ENCODE measurements around the gene TMCC1.

TMCC1 gene

DNA sequence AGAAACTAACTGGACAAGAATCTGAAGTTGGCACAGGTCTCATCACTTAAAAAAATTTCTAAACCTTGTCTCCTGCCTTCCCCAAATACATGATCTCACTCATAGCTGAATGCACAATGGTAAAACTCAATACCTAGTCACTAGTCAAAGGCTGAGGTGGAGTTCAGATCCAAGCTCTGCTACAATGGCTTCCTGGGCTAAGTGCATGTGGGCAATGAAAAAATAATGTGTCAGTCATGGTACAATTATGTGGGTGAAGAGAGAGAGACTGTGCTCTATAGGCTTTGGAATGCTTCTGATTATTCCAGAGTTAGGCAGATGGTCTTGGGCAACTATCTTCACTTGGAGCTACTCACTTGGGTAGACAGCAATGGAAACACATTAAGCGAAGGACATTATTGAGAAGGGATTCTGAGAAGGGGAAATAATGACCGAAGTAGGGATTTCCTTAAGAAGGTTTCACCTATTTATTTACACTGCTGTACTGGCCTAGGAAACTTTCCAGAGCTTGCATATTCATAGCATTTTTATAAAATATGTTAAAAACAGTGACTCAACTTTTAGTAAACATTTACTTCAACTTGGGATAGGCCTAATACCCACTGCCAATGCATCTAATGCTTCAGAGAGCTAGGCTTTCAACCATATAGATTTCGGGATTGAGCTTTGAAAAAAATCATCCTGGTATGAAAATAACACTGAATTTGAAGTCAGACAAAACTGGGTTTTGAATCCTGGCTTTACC is 228.3 kb downstream of the TMCC1 start:
- Histone ChIP-seq H3K36me3 (ENCODE audit: insufficient read depth, low read length) (peaks cover 1% of the 10 kb centered on the region; the same call in 1 of the 2 replicates), H3K27ac (no peak overlapping the region), H3K9ac (ENCODE audit: insufficient read length) (no peak overlapping the region), H3K4me3 (no peak overlapping the region), H3K9me3 (ENCODE audit: low read depth, low read length) (no peaks in the 10 kb centered on the region)
- TF ChIP-seq FOXP2 (optimal IDR thresholded peaks at IDR 0.05; ENCODE audit: control extremely low read depth, extremely low read length, insufficient read depth): no peak
- TF ChIP-seq EZH2 (IDR thresholded peaks at IDR 0.05): no peak
- no peak for TF ChIP-seq POLR2AphosphoS5 (IDR thresholded peaks at IDR 0.05; ENCODE audit: borderline replicate concordance, low read depth, low read length)
- DNase-seq (ENCODE audit: low read depth, low spot score): no peak

DNA sequence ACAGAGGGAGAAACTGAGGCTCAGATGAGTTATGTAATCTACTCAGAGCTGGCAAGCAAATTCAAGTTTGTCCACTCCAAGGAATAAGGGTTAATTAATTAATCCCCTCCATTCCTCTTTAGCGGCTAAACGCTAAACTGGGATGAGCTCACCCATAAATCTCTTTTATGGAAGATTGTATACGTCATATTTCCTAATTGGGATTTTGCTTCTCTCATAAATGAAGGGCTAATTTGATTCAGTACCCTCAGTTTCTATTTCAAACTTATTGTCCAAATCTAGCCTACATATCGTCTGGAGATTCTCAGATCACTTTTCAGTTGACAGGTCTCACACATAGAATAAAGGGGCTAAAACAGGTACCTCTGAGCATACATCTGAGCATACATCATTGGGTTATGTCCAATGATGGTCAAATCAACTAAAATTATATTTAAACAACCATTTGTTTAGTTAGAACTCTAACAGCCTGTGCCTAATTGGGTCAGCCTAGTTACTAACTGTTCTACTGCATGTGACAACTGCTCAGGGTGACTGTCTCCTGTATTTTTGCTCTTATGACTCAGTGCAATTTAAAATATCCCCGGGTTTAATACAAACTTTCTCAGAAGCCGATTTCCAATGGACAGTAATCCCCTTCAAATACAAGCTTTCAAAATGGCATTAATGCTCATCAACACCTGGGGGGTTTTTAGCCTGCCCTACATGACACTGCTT is 229.4 kb downstream of the TMCC1 start:
- Histone ChIP-seq H3K9me3 (ENCODE audit: low read depth, low read length) (no peaks in the 10 kb centered on the region), H3K9ac (ENCODE audit: insufficient read length) (no peak overlapping the region), H3K36me3 (ENCODE audit: insufficient read depth, low read length) (no peaks in the 10 kb centered on the region; the same call in 1 of the 2 replicates), H3K4me3 (no peak overlapping the region), H3K27ac (no peak overlapping the region)
- no peak for DNase-seq (ENCODE audit: low read depth, low spot score)
- TF ChIP-seq FOXP2 (optimal IDR thresholded peaks at IDR 0.05; ENCODE audit: control extremely low read depth, extremely low read length, insufficient read depth): no peak
- TF ChIP-seq EZH2 (IDR thresholded peaks at IDR 0.05): no peak
- TF ChIP-seq POLR2AphosphoS5 (IDR thresholded peaks at IDR 0.05; ENCODE audit: borderline replicate concordance, low read depth, low read length): no peak

DNA sequence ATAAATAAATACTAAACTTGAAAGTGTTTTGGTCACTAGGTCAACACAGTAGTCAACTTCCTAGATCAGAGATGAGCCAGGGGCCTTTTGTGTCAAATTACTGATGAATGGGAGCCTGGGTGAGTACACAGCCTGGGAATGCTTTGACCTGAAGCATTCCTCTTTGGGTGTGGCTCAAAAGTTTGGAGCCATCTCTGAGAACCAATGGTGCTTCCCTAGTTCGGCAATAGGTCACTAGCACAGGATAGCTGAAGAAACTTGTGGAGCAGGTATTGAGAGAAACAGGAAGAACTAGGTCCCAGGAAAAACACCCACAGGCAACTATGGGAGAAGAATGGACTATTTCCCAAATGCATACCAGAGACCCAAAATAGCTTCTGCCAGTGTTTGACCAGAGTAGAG is 230.5 kb downstream of the TMCC1 start:
- no peak overlapping the region for H3K4me3 ChIP-seq

DNA sequence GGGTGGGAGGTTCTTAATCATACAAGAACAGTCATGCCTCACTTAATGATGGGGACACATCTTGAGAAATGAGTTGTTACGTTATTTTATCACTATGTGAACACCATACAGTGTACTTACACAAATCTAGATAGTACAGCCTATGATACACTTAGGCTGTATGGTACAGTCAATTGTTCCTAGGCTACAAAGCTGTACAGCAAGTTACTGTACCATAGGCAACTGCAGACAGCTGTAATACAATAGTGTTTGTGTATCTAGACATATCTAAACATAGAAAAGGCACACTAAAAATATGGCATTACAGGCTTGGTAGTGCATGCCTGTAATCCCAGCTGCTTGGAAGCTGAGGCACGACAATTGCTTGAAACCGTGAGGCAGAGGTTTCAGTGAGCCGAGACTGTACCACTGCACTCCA is 231.3 kb downstream of the TMCC1 start:
- TF ChIP-seq POLR2AphosphoS5 (IDR thresholded peaks at IDR 0.05; ENCODE audit: borderline replicate concordance, low read depth, low read length) (no peak), EZH2 (IDR thresholded peaks at IDR 0.05) (no peak), FOXP2 (optimal IDR thresholded peaks at IDR 0.05; ENCODE audit: control extremely low read depth, extremely low read length, insufficient read depth) (no peak)
- no peak for DNase-seq (ENCODE audit: low read depth, low spot score)
- Histone ChIP-seq H3K36me3 (ENCODE audit: insufficient read depth, low read length) (no peaks in the 10 kb centered on the region), H3K4me3 (no peak overlapping the region), H3K27ac (no peak overlapping the region), H3K9me3 (ENCODE audit: low read depth, low read length) (no peaks in the 10 kb centered on the region), H3K9ac (ENCODE audit: insufficient read length) (no peak overlapping the region)

More for the DNA sequence above, 230.5 kb downstream of the TMCC1 start:
- Histone ChIP-seq H3K27ac (no peak overlapping the region), H3K36me3 (ENCODE audit: insufficient read depth, low read length) (no peaks in the 10 kb centered on the region; the same call in 1 of the 2 replicates), H3K9ac (ENCODE audit: insufficient read length) (no peak overlapping the region), H3K9me3 (ENCODE audit: low read depth, low read length) (no peaks in the 10 kb centered on the region)
- TF ChIP-seq POLR2AphosphoS5 (IDR thresholded peaks at IDR 0.05; ENCODE audit: borderline replicate concordance, low read depth, low read length): no peak
- no peak for TF ChIP-seq FOXP2 (optimal IDR thresholded peaks at IDR 0.05; ENCODE audit: control extremely low read depth, extremely low read length, insufficient read depth)
- no peak for TF ChIP-seq EZH2 (IDR thresholded peaks at IDR 0.05)
- DNase-seq (ENCODE audit: low read depth, low spot score): no peak

DNA sequence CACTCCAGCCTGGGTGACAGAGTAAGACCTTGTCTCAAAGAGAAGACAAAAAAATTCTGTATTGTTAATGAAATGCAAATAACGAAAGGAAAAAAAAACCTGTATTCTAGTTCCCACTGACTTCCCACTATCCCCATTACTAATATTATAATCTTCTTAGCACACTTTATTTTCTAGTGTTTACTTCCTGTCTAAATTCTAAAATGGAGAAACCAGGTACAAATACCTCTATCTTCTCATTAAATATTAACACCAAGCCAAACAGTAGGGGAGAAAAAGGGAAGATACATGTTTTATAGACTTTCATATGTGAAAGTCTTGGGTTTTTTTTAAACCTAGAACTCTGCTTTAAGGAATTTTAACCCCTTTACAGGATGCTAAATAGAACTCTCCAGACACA is 231.7 kb downstream of the TMCC1 start:
- Histone ChIP-seq H3K4me3 (no peak overlapping the region), H3K36me3 (ENCODE audit: insufficient read depth, low read length) (no peaks in the 10 kb centered on the region), H3K9ac (ENCODE audit: insufficient read length) (no peak overlapping the region), H3K27ac (no peak overlapping the region), H3K9me3 (ENCODE audit: low read depth, low read length) (no peaks in the 10 kb centered on the region)
- TF ChIP-seq POLR2AphosphoS5 (IDR thresholded peaks at IDR 0.05; ENCODE audit: borderline replicate concordance, low read depth, low read length) (no peak), FOXP2 (optimal IDR thresholded peaks at IDR 0.05; ENCODE audit: control extremely low read depth, extremely low read length, insufficient read depth) (no peak), EZH2 (IDR thresholded peaks at IDR 0.05) (no peak)
- DNase-seq (ENCODE audit: low read depth, low spot score): no peak

DNA sequence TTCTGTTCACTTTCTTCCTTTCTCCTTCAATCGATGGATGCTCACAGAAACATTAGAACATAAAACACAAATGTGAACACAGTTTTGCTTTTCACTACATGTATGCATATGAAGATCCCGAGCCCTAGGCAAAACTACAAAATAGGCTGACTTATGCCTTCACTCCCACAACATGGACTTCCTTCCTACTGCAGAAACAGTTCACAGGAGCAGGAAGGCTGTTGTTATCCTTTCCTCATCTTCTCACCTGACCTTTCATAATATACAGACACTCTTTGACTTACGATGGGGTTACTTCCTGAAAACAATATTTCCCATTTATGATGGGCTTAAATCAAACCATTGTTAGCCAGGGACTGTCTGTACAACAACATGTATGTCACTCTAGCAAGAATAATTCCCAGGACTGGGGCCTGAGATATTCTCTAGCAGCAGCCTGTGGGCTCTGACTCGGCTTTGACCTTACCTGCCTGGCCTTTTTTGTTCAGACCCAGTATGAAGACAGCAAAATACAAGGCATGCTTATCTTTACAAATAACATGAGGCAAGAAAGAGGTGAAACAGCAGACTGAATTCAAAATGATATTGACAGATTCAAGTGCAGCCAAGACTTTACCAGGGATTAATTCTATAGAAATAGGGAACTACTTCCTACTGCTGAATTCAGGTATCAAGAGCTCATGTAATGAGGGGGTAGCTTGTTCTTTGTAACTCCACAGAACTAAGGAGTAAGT is 235.2 kb downstream of the TMCC1 start:
- no peaks in the 10 kb centered on the region for H3K9me3 ChIP-seq (ENCODE audit: low read depth, low read length)
- no peak overlapping the region for H3K9ac ChIP-seq (ENCODE audit: insufficient read length)
- peak overlapping the region; percentile 96 for H3K27ac ChIP-seq
- no peak for DNase-seq (ENCODE audit: low read depth, low spot score)
- peak overlapping the region; percentile 64; the same call in 1 of the 2 replicates for H3K4me3 ChIP-seq
- peaks cover 4% of the 10 kb centered on the region; the same call in 1 of the 2 replicates for H3K36me3 ChIP-seq (ENCODE audit: insufficient read depth, low read length)
- TF ChIP-seq FOXP2 (optimal IDR thresholded peaks at IDR 0.05; ENCODE audit: control extremely low read depth, extremely low read length, insufficient read depth) (no peak), EZH2 (IDR thresholded peaks at IDR 0.05) (no peak), POLR2AphosphoS5 (IDR thresholded peaks at IDR 0.05; ENCODE audit: borderline replicate concordance, low read depth, low read length) (no peak)

DNA sequence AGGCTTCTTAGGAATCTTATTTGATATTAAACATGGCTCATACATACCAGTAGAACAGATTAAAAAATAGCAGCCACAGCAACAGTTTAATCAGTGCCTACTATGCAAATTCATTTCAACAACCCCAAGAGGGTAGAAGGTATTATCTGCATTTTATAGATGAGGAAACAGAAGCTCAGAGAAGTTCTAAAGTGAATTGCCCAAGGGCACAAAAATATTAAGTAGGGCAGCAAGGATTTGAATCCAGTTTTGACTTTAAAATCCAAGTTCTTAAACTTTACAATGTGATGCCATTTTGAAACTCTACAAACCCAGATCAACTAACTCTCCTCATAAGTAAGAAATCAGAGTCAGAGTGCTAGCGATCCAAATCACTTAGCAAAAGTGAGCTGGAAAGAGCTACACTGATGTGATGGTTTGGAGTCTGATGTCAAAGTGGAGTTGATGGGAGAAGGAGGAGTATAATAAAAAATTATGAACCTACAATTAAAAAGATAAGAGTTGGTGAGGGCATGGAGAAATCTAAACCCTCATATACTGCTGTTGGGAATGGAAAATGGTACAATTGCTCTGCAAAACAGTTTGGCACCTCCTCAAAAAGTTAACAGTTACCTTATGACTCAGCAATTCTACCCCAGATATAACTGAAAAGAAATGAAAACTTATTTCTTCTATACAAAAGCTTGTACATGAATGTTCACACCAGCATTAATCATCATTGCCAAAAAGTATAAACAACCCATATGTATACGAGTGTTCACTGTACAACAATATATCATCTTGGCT is 236.1 kb downstream of the TMCC1 start:
- peak overlapping the region; percentile 39 for H3K9ac ChIP-seq (ENCODE audit: insufficient read length)
- TF ChIP-seq POLR2AphosphoS5 (IDR thresholded peaks at IDR 0.05; ENCODE audit: borderline replicate concordance, low read depth, low read length) (0 out of 2 replicates have a peak, but pooled peaks have one; percentile 19), EZH2 (IDR thresholded peaks at IDR 0.05) (no peak), FOXP2 (optimal IDR thresholded peaks at IDR 0.05; ENCODE audit: control extremely low read depth, extremely low read length, insufficient read depth) (no peak)
- H3K36me3 ChIP-seq (ENCODE audit: insufficient read depth, low read length): peaks cover 4% of the 10 kb centered on the region; the same call in 1 of the 2 replicates
- peak overlapping the region; percentile 64 for H3K4me3 ChIP-seq
- no peaks in the 10 kb centered on the region for H3K9me3 ChIP-seq (ENCODE audit: low read depth, low read length)
- H3K27ac ChIP-seq: peak overlapping the region; percentile 96
- DNase-seq (ENCODE audit: low read depth, low spot score): peak; percentile 73
